HepG2 (cell line): Measurements from ENCODE around the gene STAB2. TPM values are rescaled to one million over a fixed set of nuclear protein-coding genes. Genes with fewer than 3 reads are reported as not detected.
A peak's percentile ranks its signal among the peaks of the same experiment; 100 is the strongest.

ENCODE experiments used
- ATAC-seq: fragments of 200-7000 bp; cut with Tn5 transposase; 3 replicates; pipeline ENCODE4 v1.9.1; 2020; ENCODE audit warnings: mild to moderate bottlenecking, moderate library complexity
- BruUV-seq: library from RNA; stranded (reverse); fragments of 400-500 nt; replicated peaks from 2 replicates; lab custom pipeline; 2021; lab: Mats Ljungman, UMichigan
- CTCF ChIA-PET: fragments of 300-600 bp; formaldehyde crosslinking; extraction: SDS; loops from one replicate; lab custom pipeline; 2021; ENCODE audit warnings: low total read pairs, inconsistent platforms, low intra/inter-chr PET ratio; lab: Yijun Ruan, JAX
- POLR2A ChIA-PET: fragments of 350-600 bp; sonication (Branson Sonifier 250); formaldehyde crosslinking; loops from one replicate; lab custom pipeline; 2020; ENCODE audit warnings: antibody characterized with exemption, inconsistent platforms; lab: Yijun Ruan, JAX
- DNase-seq: peaks from one replicate; pipeline ENCODE4 v3.0.0-alpha.2; 2015; ENCODE audit warnings: low spot score
- FAIRE-seq: peaks from 3 replicates; lab custom pipeline; 2011; peaks lifted over from hg19 to GRCh38; lab: Jason Lieb, UNC
- H2AFZ ChIP-seq: one replicate; pipeline ENCODE4 v1.6.1; 2011; ENCODE audit warnings: low read length, inconsistent platforms
- H3K27ac ChIP-seq: fragments of 300-600 bp; 3 replicates; pipeline ENCODE4 v1.8.0; 2011; ENCODE audit warnings: mixed run types, mild to moderate bottlenecking, mixed read lengths, low read length, inconsistent platforms; ENCODE audit not compliant: insufficient read depth; ENCODE audit errors: extremely low read length
- H3K27me3 ChIP-seq, 2 experiments: fragments of 200-600 bp in 1 of 2; 2 replicates in 1 of 2; 3 replicates in 1 of 2; pipeline versions ENCODE4 v1.6.0 to v1.8.0; 2011; ENCODE audit warnings: low read length in 2 of 2, mild to moderate bottlenecking in 2 of 2, moderate library complexity in 2 of 2, inconsistent platforms in 1 of 2; ENCODE audit not compliant: insufficient read depth in 2 of 2, control insufficient read depth in 1 of 2
- H3K36me3 ChIP-seq, 2 experiments: fragments of 200-600 bp in 1 of 2; replicated peaks in 1 of 2; 2 replicates in 1 of 2; 3 replicates in 1 of 2; pipeline versions ENCODE4 v1.5.1 to v1.8.0; 2011; ENCODE audit warnings: low read length in 2 of 2, inconsistent platforms in 1 of 2; ENCODE audit not compliant: insufficient read depth in 2 of 2, control insufficient read depth in 1 of 2
- H3K4me1 ChIP-seq: 2 replicates; pipeline ENCODE4 v1.5.1; 2012; ENCODE audit warnings: low read length, inconsistent platforms; ENCODE audit not compliant: insufficient read depth
- H3K4me2 ChIP-seq: 2 replicates; pipeline ENCODE4 v1.6.0; 2011; ENCODE audit warnings: low read depth, low read length, inconsistent platforms
- H3K4me3 ChIP-seq, 3 experiments: fragments of 200-600 bp in 1 of 3; sonication (generic), shearing (Covaris generic) in 1 of 3; replicated peaks in 1 of 3; 2 replicates each; pipeline ENCODE4 v1.5.1; 2011 to 2016; ENCODE audit warnings: low read length in 3 of 3, inconsistent platforms in 2 of 3, low read depth in 2 of 3, mild to moderate bottlenecking in 2 of 3, control low read depth in 1 of 3, mixed read lengths in 1 of 3; ENCODE audit not compliant: insufficient read depth in 1 of 3
- H3K79me2 ChIP-seq: one replicate; pipeline ENCODE4 v1.6.1; 2011; ENCODE audit warnings: low read length, inconsistent platforms; ENCODE audit not compliant: insufficient read depth
- H3K9ac ChIP-seq: 2 replicates; pipeline ENCODE4 v1.6.0; 2011; ENCODE audit warnings: mild to moderate bottlenecking, low read depth, low read length, inconsistent platforms; ENCODE audit not compliant: insufficient read depth
- H3K9me3 ChIP-seq: 2 replicates; pipeline ENCODE4 v1.5.1; 2012; ENCODE audit warnings: mild to moderate bottlenecking, low read length
- H4K20me1 ChIP-seq: 2 replicates; pipeline ENCODE4 v1.6.0; 2011; ENCODE audit warnings: inconsistent platforms, mild to moderate bottlenecking, low read length, moderate library complexity; ENCODE audit not compliant: insufficient read depth
- CREB1 ChIP-seq, 2 experiments: fragments of 450-650 bp in 1 of 2; IDR thresholded peaks; 2 replicates each; pipeline ENCODE4 v1.6.1; 2016 to 2017; ENCODE audit warnings: control low read depth in 1 of 2, mild to moderate bottlenecking in 1 of 2, missing compliant biosample characterization in 1 of 2, missing genetic modification characterization in 1 of 2
- EP300 ChIP-seq, 3 experiments: sonication (generic) in 1 of 3; formaldehyde crosslinking in 1 of 3; IDR thresholded peaks; 2 replicates each; pipeline versions ENCODE4 v1.5.1 to v1.6.1; 2011 to 2020; ENCODE audit warnings: low read depth in 2 of 3, low read length in 2 of 3, borderline replicate concordance in 1 of 3, improper control_type of control experiment in 1 of 3, mild to moderate bottlenecking in 1 of 3, missing genetic modification reagents in 1 of 3, moderate library complexity in 1 of 3
- FOSL2 ChIP-seq: sonication (generic); formaldehyde crosslinking; IDR thresholded peaks from 2 replicates; pipeline ENCODE4 v1.4.0; 2020; ENCODE audit warnings: missing genetic modification reagents
- FOXA3 ChIP-seq: IDR thresholded peaks from 2 replicates; pipeline ENCODE4 v1.6.1; 2016; ENCODE audit warnings: missing genetic modification reagents, missing compliant biosample characterization
- MAFF ChIP-seq: IDR thresholded peaks from 2 replicates; pipeline ENCODE4 v1.6.1; 2011; ENCODE audit warnings: low read depth, low read length, improper control_type of control experiment
- MAFK ChIP-seq, 2 experiments: IDR thresholded peaks in 1 of 2; conservative IDR thresholded peaks in 1 of 2; 2 replicates each; pipeline ENCODE4 v1.6.1; 2011; ENCODE audit warnings: improper control_type of control experiment in 2 of 2, low read length in 2 of 2
- NFE2L2 ChIP-seq: fragments of 150-350 bp; IDR thresholded peaks from 2 replicates; pipeline ENCODE4 v1.6.1; 2014; ENCODE audit warnings: low read length
- SCMH1 ChIP-seq: sonication (generic); formaldehyde crosslinking; IDR thresholded peaks from 2 replicates; pipeline ENCODE4 v1.9.0; 2021; ENCODE audit warnings: missing genetic modification reagents, mild to moderate bottlenecking, borderline replicate concordance
- SOX13 ChIP-seq, 3 experiments: fragments of 450-650 bp in 1 of 3; sonication (generic) in 1 of 3; formaldehyde crosslinking in 1 of 3; IDR thresholded peaks in 2 of 3; conservative IDR thresholded peaks in 1 of 3; 2 replicates each; pipeline versions ENCODE4 v1.5.0 to v1.6.1; 2016 to 2020; ENCODE audit warnings: antibody characterized with exemption in 1 of 3, mild to moderate bottlenecking in 1 of 3, missing compliant biosample characterization in 1 of 3, missing genetic modification reagents in 1 of 3, moderate library complexity in 1 of 3
- TERF1 ChIP-seq: sonication (generic); formaldehyde crosslinking; IDR thresholded peaks from 2 replicates; pipeline ENCODE4 v1.8.0; 2022; ENCODE audit warnings: mild to moderate bottlenecking, missing genetic modification reagents, moderate library complexity
- ZNF644 ChIP-seq: IDR thresholded peaks from 2 replicates; pipeline ENCODE4 v1.6.1; 2016; ENCODE audit warnings: low read depth
- WGBS: methylation state at CpG from one replicate; pipeline ENCODE4 v1.1.6; 2017; ENCODE audit warnings: low lambda C conversion rate; 5-methylcytosine and 5-hydroxymethylcytosine counted together
- in situ Hi-C: cut with HindIII; loops from 2 replicates; pipeline ENCODE4 v1.10.0; 2017; ENCODE audit warnings: low pct_unique_long_range_greater_than_20kb; ENCODE audit not compliant: extremely low pct_ligation_motif_present
- intact Hi-C: fragments of 100-400 bp; cut with micrococcal nuclease; formaldehyde crosslinking; loops from one replicate; pipeline ENCODE4 v1.10.0; 2022; ENCODE audit not compliant: unreplicated experiment
- polyA plus RNA-seq, 8 experiments: library from polyadenylated mRNA; depleted of rRNA in 3 of 8; stranded (reverse) in 7 of 8; unstranded in 1 of 8; fragments of >200 nt; fragmentation: Illumina TruSeq in 4 of 8; extraction: Trizol in 4 of 8; gene quantifications; 2 replicates each; pipeline versions ENCODE4 v1.2.1 to v1.2.3, GENCODE V29; 2011 to 2016; ENCODE audit warnings: low read depth in 4 of 8, missing spikeins in 1 of 8, mixed read lengths in 1 of 8; ENCODE audit not compliant: insufficient read depth in 1 of 8
- total RNA-seq, 5 experiments: library from RNA; depleted of rRNA; stranded (reverse); fragments of >200 nt; fragmentation: Illumina TruSeq; extraction: Trizol; gene quantifications; 2 replicates each; pipeline ENCODE4 v1.2.3, GENCODE V29; 2016; ENCODE audit warnings: low read depth in 1 of 5

STAB2 gene
- total and polyA plus RNA-seq, 2 of the 13 experiments (the other 11 are each of a cell fraction or from before 2014, with no cell fraction given): not detected

DNA sequence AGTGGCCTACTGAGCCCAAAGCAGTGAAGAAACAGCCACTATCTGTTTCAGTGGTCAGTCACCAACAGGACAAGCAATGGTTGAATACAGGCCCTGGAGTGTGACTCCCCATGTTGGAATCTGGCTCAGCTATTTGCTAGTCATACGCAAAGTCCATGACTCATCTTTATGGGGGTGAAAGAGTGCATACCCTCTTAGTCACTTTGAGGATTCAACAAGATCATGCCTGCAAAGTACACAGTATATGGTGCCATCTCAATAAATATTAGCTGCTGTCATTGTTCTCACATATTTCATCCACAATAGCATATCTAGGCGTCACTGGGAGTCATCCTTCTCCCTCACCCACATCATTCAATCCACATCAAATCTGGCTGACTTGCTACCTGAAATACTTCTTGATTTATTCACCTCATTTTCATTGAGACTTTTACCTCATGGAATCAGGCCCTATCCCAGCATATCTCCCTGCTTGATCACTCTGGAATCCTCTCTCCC, 26.4 kb upstream of the STAB2 start:
- ChIA-PET POLR2A (no interaction called here), CTCF (no interaction called here)
- no peak overlapping the region for H3K27ac ChIP-seq
- TF ChIP-seq NFE2L2: 0 out of 2 replicates have a peak, but pooled peaks have one; percentile 20
- peak; percentile 30; the same call in 1 of the 2 replicates for TF ChIP-seq CREB1 (IDR thresholded peaks at IDR 0.05)
- TF ChIP-seq CREB1 (CRISPR knock-in tag; IDR thresholded peaks at IDR 0.05): no peak
- no peak for TF ChIP-seq SCMH1 (CRISPR knock-in tag)
- no peak for TF ChIP-seq TERF1
- 0 out of 4 replicates have a peak, but pooled peaks of 1 of the 2 experiments have one; percentile 13 for TF ChIP-seq MAFK (conservative IDR thresholded peaks at IDR 0.05 in 1 of 2, IDR thresholded peaks at IDR 0.05 in 1 of 2; ENCODE audit: low read length in 2 of 2)
- peak; percentile 59; the same call in 1 of the 2 replicates for TF ChIP-seq ZNF644 (CRISPR knock-in tag)
- no peak for TF ChIP-seq SOX13 (IDR thresholded peaks at IDR 0.05)
- peak in 1 of 2 experiments; percentile 13; a peak in 1 of 4 replicates for TF ChIP-seq SOX13 (CRISPR knock-in tag; conservative IDR thresholded peaks at IDR 0.05 in 1 of 2, IDR thresholded peaks at IDR 0.05 in 1 of 2)
- no peak for TF ChIP-seq EP300 (IDR thresholded peaks at IDR 0.05; ENCODE audit: low read depth in 2 of 2, low read length in 2 of 2)
- TF ChIP-seq EP300 (CRISPR knock-in tag; IDR thresholded peaks at IDR 0.05; ENCODE audit: borderline replicate concordance): 0 out of 2 replicates have a peak, but pooled peaks have one; percentile 28
- peak; percentile 90 for TF ChIP-seq FOSL2 (CRISPR knock-in tag)
- TF ChIP-seq MAFF: 0 out of 2 replicates have a peak, but pooled peaks have one; percentile 14
- 0 out of 2 replicates have a peak, but pooled peaks have one; percentile 8 for TF ChIP-seq FOXA3 (CRISPR knock-in tag)
- H3K9ac ChIP-seq: no peak overlapping the region
- H3K27me3 ChIP-seq: no peaks in the 10 kb centered on the region
- no peak overlapping the region for H3K4me3 ChIP-seq
- H3K4me2 ChIP-seq: no peak overlapping the region
- H3K36me3 ChIP-seq: no peaks in the 10 kb centered on the region
- H2AFZ ChIP-seq: no peak overlapping the region
- H3K9me3 ChIP-seq: peaks cover 4% of the 10 kb centered on the region; the same call in 1 of the 2 replicates
- in situ Hi-C loops: no loop called here
- H3K79me2 ChIP-seq: no peaks in the 10 kb centered on the region
- peak; percentile 65 for ATAC-seq
- no peak for FAIRE-seq
- H4K20me1 ChIP-seq: no peaks in the 10 kb centered on the region
- intact Hi-C loops: no loop called here
- no TSS peak for BruUV-seq
- H3K4me1 ChIP-seq: no peaks in the 10 kb centered on the region
- WGBS: 0% methylated on average over 2 of the region's 2 CpGs
- peak; percentile 72 for DNase-seq
